NB4 (cell line): Measurements from ENCODE around the gene PALM.

Experiments used
- MAX ChIP-seq: IDR thresholded peaks from 2 replicates; pipeline ENCODE4 v1.6.1; 2011; ENCODE audit warnings: low read depth, low read length
- POLR2A ChIP-seq: IDR thresholded peaks from 2 replicates; pipeline ENCODE4 v1.6.1; 2011; ENCODE audit warnings: mild to moderate bottlenecking; ENCODE audit not compliant: insufficient read length; ENCODE audit errors: extremely low read depth
- TF ChIP-seq, protein P1 (sequence below): IDR thresholded peaks from one replicate; pipeline ENCODE4 v1.5.1; 2012; ENCODE audit warnings: low read depth, low read length

GRCh38 chr19:688214-688613, 20.5 kb upstream of the PALM start:
- TF ChIP-seq, protein P1, sequence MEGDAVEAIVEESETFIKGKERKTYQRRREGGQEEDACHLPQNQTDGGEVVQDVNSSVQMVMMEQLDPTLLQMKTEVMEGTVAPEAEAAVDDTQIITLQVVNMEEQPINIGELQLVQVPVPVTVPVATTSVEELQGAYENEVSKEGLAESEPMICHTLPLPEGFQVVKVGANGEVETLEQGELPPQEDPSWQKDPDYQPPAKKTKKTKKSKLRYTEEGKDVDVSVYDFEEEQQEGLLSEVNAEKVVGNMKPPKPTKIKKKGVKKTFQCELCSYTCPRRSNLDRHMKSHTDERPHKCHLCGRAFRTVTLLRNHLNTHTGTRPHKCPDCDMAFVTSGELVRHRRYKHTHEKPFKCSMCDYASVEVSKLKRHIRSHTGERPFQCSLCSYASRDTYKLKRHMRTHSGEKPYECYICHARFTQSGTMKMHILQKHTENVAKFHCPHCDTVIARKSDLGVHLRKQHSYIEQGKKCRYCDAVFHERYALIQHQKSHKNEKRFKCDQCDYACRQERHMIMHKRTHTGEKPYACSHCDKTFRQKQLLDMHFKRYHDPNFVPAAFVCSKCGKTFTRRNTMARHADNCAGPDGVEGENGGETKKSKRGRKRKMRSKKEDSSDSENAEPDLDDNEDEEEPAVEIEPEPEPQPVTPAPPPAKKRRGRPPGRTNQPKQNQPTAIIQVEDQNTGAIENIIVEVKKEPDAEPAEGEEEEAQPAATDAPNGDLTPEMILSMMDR, result no peak
- TF ChIP-seq POLR2A (no peak), MAX (no peak)
